Stimulated activated CD4-positive, alpha-beta T cell treated with anti-CD3 and anti-CD28 coated beads, Interleukin-4, amount 100 ng/mL, for 1 hour (primary cell): ENCODE measurements around the gene HYCC2.
"Not testable (repeated sequence)": the region's sequence is repeated elsewhere in the genome, so short reads cannot be mapped to it uniquely, and the experiment has no call there.

Source experiments
- DNase-seq: peaks from one replicate; pipeline ENCODE4 v3.0.0-alpha.2; 2020

Gene HYCC2

GRCh38 chr2:201070948-201071478, 458 bp downstream of the HYCC2 start:
- no peak for DNase-seq

DNA sequence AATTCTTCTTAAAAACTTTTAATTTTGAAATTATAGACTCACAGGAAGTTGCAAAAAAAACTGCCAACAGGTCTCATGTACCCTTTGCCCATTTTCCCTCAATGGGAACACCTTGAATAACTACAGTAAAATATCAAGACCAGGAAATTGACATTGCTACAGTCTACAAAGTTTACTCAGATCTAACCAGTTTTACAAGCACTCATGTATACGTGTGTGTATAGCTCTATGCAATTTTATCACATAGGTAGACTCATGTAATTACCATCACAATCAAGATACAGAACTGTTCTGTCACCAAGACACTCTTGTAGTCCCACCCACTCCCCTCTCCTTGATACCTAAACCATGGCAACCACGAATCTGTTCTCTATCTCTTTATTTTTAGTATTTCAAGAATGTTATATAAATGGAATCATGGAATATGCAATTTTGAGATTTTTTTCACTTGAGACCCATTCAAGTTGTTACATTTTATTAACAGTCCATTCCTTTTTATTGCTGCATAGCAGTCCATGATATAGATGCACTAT, 6.6 kb downstream of the HYCC2 start:
- no peak for DNase-seq

GRCh38 chr2:201063516-201063915, 8.0 kb downstream of the HYCC2 start:
- not testable (repeated sequence) for DNase-seq

GRCh38 chr2:201059961-201060755, 11.3 kb downstream of the HYCC2 start:
- DNase-seq: no peak

GRCh38 chr2:201058914-201059313, 12.6 kb downstream of the HYCC2 start:
- no peak for DNase-seq

DNA sequence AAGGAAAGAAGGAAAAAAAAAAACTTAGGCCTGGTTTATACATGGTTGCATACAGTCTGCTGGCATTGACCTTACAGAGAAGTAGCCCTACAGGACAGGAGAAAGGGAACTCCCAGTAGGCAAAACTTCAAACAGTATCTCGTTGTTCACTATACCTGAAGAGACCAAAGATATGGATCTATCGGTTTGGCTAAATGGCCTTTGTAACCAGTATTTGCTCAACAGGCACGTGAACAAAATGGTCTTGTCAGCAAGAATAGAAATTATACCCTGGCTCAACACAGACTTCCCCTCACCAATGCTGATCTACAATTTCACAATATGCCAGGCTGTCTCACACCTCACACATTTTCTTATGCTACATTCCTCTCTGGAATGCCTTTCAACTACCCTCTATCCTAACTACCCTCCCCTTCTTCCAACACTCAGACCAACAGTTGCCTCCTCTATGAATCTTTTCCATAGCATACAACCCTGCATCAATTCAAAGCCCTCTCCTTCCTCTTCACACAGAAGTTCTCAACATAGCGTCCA, 13.7 kb downstream of the HYCC2 start:
- DNase-seq: no peak

DNA sequence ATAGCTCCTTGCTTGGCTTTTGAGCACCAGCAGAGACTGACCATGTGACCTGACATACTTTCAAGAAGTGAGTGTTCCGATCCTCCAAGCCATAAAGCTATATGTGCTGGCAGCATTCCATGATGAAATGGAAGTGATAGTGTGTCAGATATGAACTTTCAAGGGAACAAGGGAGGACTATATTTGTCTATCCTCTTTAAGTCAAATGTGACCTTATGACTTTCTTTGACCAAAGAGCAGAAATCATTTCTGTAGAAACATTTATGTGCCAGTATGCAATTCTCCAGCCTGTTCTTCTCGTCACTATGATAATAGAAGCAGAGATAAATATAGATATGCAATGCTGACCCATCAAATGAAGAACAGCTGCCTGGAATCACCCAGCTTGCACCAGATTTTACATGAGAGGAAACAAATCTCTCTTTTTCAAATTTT, 14.4 kb downstream of the HYCC2 start:
- no peak for DNase-seq

GRCh38 chr2:201049455-201049854, 22.0 kb downstream of the HYCC2 start:
- DNase-seq: no peak

GRCh38 chr2:201046881-201047280, 24.6 kb downstream of the HYCC2 start:
- DNase-seq: no peak

DNA sequence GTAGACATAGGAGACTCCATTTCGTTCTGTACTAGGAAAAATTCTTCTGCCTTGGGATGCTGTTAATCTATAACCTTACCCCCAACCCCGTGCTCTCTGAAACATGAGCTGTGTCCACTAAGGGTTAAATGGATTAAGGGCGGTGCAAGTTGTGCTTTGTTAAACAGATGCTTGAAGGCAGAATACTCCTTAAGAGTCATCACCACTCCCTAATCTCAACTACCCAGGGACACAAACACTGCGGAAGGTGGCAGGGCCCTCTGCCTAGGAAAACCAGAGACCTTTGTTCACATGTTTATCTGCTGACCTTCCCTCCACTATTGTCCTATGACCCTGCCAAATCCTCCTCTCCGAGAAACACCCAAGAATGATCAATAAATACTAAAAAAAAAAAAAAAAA, 28.4 kb downstream of the HYCC2 start:
- not testable (repeated sequence) for DNase-seq

DNA sequence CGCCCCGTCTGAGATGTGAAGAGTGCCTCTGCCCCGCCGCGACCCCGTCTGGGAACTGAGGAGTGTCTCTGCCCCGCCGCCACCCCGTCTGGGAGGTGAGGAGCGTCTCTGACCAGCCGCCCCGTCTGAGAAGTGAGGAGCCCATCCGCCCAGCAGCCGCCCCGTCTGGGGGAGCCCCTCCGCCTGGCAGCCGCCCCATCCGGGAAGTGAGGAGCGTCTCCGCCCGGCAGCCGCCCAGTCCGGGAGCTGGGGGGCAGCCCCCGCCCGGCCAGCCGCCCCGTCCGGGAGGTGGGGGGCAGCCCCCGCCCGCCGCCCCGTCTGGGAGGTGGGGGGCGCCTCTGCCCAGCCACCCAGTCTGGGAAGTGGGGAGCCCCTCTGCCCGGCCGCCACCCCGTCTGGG, 29.0 kb downstream of the HYCC2 start:
- not testable (repeated sequence) for DNase-seq

DNA sequence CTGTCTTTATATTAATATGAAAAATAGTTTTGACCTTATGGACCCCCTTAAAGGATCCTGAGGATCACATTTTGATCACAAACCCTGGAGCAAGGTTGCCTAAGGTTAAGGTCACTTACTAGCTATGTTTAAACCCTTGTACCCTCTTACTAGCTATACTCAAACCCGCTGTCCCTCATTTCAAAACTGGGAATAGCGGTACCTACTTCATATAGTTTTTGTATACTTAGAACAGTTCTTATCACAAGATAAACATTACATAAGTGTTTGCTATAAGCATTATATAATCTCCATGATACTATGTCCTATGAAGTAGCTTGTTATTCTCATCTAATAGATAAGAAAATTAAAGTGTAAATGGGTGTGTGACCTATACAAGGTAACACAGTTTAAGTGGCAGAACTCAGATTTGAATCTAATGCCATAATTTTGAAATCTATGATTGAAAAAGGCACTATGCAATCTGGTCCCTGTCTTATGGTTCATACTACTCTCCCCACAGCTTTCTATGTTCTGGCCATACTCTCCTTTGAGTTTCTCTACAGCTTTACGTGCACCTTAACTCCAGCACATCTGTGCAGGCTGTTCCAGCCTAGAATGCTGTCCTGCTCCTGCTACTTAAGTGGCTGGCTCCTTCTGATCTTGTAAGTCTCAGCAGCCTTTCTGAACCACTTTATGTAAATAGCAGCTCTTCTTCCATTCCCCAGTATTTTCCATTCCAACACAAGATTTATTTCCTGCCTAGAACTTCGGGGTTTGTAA, 30.4 kb downstream of the HYCC2 start:
- DNase-seq: no peak

DNA sequence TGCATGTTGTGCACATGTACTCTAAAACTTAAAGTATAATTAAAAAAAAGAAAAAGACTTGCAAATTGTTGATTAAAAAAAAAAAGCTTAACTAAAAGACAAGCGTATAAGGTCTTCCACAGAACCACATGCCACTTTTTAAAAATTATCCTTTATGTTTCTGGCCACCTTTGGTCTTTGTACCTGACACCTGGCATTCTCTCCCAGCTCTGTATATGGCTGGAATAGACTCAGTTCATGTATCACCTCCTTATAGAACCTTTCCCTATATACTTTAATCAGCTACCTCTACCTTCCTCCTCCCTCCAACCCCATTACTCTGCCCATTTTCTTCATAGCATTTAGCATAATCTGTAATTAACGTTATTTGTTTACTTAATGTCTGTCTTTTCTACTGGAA, 32.6 kb downstream of the HYCC2 start:
- DNase-seq: no peak

DNA sequence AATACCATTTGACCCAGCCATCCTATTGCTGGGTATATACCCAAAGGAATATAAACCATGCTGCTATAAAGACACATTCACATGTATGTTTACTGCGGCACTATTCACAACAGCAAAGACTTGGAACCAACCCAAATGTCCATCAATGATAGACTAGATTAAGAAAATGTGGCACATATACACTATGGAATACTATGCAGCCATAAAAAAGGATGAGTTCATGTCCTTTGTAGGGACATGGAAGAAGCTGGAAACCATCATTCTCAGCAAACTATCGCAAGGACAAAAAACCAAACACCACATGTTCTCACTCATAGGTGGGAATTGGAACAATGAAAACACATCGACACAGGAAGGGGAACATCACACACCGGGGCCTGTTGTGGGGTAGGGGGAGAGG, 33.1 kb downstream of the HYCC2 start:
- not testable (repeated sequence) for DNase-seq

DNA sequence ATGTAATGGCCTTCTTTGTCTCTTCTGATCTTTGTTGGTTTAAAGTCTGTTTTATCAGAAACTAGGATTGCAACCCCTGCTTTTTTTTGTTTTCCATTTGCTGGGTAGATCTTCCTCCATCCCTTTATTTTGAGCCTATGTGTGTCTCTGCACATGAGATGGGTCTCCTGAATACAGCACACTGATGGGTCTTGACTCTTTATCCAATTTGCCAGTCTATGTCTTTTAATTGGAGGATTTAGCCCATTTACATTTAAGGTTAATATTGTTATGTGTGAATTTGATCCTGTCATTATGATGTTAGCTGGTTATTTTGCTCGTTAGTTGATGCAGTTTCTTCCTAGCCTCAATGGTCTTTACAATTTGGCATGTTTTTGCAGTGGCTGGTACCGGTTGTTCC, 37.1 kb downstream of the HYCC2 start:
- not testable (repeated sequence) for DNase-seq

DNA sequence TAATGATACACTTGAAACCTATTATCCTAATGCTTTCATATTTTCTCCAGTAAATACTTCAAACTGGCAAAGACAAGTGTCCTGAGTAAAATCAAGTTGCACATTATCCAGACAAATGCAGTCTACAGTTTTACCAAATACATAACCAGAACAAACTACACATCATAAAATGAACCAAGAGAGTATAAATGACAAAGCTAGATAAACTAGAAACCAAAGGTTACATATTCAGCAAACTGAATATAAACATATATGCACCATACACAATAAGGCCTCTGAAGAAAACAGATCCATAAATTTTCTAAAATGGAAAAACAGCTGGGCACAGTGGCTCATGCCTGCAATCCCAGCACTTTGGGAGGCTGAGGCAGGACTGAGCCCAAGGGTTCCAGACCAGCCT, 47.0 kb downstream of the HYCC2 start:
- DNase-seq: no peak

GRCh38 chr2:201021914-201022313, 49.6 kb downstream of the HYCC2 start:
- no peak for DNase-seq
